GM12875 (cell line): ENCODE measurements around the gene SLC38A4.

Source experiments
- H3K4me3 ChIP-seq: one replicate; pipeline ENCODE4 v1.5.1; 2011; ENCODE audit warnings: low read depth, low read length, control low read depth
- CTCF ChIP-seq: IDR thresholded peaks from 2 replicates; pipeline ENCODE4 v1.5.1; 2011; ENCODE audit warnings: low read depth, mild to moderate bottlenecking, control low read depth, inconsistent platforms, low read length, moderate library complexity, borderline replicate concordance; ENCODE audit not compliant: insufficient read depth

Gene SLC38A4

GRCh38 chr12:46718495-46718894 lies 107.3 kb downstream of the SLC38A4 start:
- no peak overlapping the region for H3K4me3 ChIP-seq
- no peak for TF ChIP-seq CTCF

DNA sequence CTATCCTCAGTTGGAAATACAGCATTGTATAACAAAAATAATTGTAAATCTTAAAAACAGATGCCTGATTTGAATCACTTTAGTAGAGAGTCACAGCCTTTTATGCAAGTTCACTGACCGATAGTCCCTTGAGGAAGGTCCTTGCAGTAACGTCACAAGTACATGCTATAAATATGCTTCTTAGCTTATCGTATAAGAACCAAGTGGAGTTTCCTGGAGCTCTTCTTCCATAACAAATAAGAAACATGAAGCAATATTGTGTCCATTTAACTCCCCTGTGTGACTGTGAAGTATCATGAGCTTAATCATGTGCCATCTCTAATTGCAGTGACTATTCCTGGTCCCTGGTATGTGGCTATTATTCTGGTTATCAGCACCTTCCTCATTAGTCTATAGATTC lies 107.9 kb downstream of the SLC38A4 start:
- no peak for TF ChIP-seq CTCF
- no peak overlapping the region for H3K4me3 ChIP-seq

DNA sequence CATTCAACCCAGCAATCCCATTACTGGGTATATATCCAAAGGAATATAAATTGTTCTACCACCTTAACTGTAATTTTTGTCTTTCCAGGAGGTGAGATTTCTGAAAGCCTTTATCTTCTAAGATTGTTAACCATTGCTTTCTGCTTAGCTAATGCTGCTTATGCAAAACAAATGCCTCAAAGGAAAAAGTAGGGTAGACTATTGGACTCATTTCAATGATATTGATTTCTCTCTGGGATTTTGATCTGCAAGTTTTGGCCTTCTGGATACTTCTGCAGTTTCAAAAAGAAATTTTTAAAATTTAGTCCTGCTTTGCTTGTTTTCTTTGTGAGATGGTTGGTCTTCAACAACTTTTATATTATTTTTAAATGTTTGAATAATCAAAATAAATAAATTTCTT lies 108.6 kb downstream of the SLC38A4 start:
- no peak for TF ChIP-seq CTCF
- H3K4me3 ChIP-seq = no peak overlapping the region
